Measurements from ENCODE around the gene KDM7A. TPM values are rescaled to one million over a fixed set of nuclear protein-coding genes. Genes with fewer than 3 reads are reported as not detected.
"Not testable (repeated sequence)": the region's sequence is repeated elsewhere in the genome, so short reads cannot be mapped to it uniquely, and the experiment has no call there.

Gene KDM7A
- total RNA-seq, 1 donor from 2014 or later = 8.8 TPM

GRCh38 chr7:140203556-140203955 is 26.8 kb upstream of the KDM7A start:
- DNase-seq (ENCODE audit: extremely low read depth, low read depth, low spot score) = no peak

- DNase-seq (ENCODE audit: extremely low read depth, low read depth, low spot score) = not testable (repeated sequence)
Observed at GRCh38 chr7:140202942-140203341, 26.2 kb upstream of the KDM7A start.

- DNase-seq (ENCODE audit: extremely low read depth, low read depth, low spot score) = no peak
Observed at GRCh38 chr7:140201393-140201792, 24.6 kb upstream of the KDM7A start.

GRCh38 chr7:140200061-140200989 is 23.5 kb upstream of the KDM7A start:
- peak; percentile 16 for DNase-seq (ENCODE audit: extremely low read depth, low read depth, low spot score)

GRCh38 chr7:140197938-140198337 is 21.2 kb upstream of the KDM7A start:
- no peak for DNase-seq (ENCODE audit: extremely low read depth, low read depth, low spot score)

GRCh38 chr7:140197218-140197890 is 20.6 kb upstream of the KDM7A start:
- no peak for DNase-seq (ENCODE audit: extremely low read depth, low read depth, low spot score)

- DNase-seq (ENCODE audit: extremely low read depth, low read depth, low spot score) = no peak
Observed at GRCh38 chr7:140196361-140197217, 19.8 kb upstream of the KDM7A start.

- DNase-seq (ENCODE audit: extremely low read depth, low read depth, low spot score) = no peak
Observed at GRCh38 chr7:140195859-140196258, 19.1 kb upstream of the KDM7A start.

- no peak for DNase-seq (ENCODE audit: extremely low read depth, low read depth, low spot score)
Observed at GRCh38 chr7:140192620-140193019, 15.8 kb upstream of the KDM7A start.

GRCh38 chr7:140192176-140192575 is 15.4 kb upstream of the KDM7A start:
- no peak for DNase-seq (ENCODE audit: extremely low read depth, low read depth, low spot score)

- no peak for DNase-seq (ENCODE audit: extremely low read depth, low read depth, low spot score)
Observed at GRCh38 chr7:140190588-140190987, 13.8 kb upstream of the KDM7A start.

- no peak for DNase-seq (ENCODE audit: extremely low read depth, low read depth, low spot score)
Observed at GRCh38 chr7:140189917-140190316, 13.1 kb upstream of the KDM7A start.

GRCh38 chr7:140182917-140183316 is 6.1 kb upstream of the KDM7A start:
- DNase-seq (ENCODE audit: extremely low read depth, low read depth, low spot score) = no peak

GRCh38 chr7:140179339-140179738 is 2.6 kb upstream of the KDM7A start:
- no peak for DNase-seq (ENCODE audit: extremely low read depth, low read depth, low spot score)

GRCh38 chr7:140176122-140176701 is 571 bp downstream of the KDM7A start:
- no peak for DNase-seq (ENCODE audit: extremely low read depth, low read depth, low spot score)

GRCh38 chr7:140175221-140176121 is 1.3 kb downstream of the KDM7A start:
- DNase-seq (ENCODE audit: extremely low read depth, low read depth, low spot score) = peak; percentile 80

- no peak for DNase-seq (ENCODE audit: extremely low read depth, low read depth, low spot score)
Observed at GRCh38 chr7:140174217-140174616, 2.6 kb downstream of the KDM7A start.

GRCh38 chr7:140170375-140170774 is 6.4 kb downstream of the KDM7A start:
- DNase-seq (ENCODE audit: extremely low read depth, low read depth, low spot score) = no peak

GRCh38 chr7:140168816-140169215 is 8.0 kb downstream of the KDM7A start:
- DNase-seq (ENCODE audit: extremely low read depth, low read depth, low spot score) = no peak

GRCh38 chr7:140165422-140165821 is 11.4 kb downstream of the KDM7A start:
- DNase-seq (ENCODE audit: extremely low read depth, low read depth, low spot score) = no peak

Data from glomerular endothelial cell (primary cell).